HG02970 (cell line): ENCODE measurements around the gene TASP1.
"Not testable (repeated sequence)": the region's sequence is repeated elsewhere in the genome, so short reads cannot be mapped to it uniquely, and the experiment has no call there.

Experiments used
- ATAC-seq: cut with Tn5 transposase; IDR thresholded peaks from one replicate; pipeline ENCODE4 v1.9.1; 2021; ENCODE audit warnings: mild to moderate bottlenecking, moderate library complexity, moderate number of reproducible peaks; ENCODE audit not compliant: unreplicated experiment, low FRiP score

Gene TASP1

DNA sequence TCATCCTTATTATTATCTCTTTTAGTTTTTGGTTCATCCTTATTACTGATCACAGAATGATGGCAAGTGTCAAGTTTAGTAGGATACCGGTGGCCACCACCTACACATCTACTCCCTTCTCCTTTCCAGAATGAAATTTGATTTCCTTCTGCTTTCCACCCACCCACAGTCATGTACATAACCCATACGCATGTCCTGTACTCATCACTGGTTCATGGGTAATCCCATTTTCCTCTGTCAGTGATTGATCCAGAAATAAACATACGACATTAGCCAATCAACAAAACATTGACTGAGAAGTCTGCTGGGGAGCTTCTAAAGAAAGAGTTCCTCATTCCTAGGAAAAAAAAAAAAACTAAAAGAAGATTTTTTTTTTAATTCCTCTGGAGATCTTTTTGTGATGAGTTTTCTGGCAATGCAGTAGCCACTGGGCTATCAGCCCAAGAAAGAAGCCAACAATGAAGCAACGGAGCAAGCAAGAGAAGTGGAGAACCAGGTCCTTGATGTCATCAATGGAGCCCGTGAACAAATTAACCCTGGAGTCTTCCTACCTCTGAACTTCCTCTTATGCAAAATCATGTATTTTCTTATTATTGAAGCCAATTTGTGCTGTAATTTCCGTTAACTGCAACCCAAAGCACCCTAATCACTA lies 127.8 kb downstream of the TASP1 start:
- no peak for ATAC-seq

GRCh38 chr20:13507646-13508045 lies 131.1 kb downstream of the TASP1 start:
- no peak for ATAC-seq

- ATAC-seq = no peak
Observed at GRCh38 chr20:13501500-13501899, 137.2 kb downstream of the TASP1 start.

DNA sequence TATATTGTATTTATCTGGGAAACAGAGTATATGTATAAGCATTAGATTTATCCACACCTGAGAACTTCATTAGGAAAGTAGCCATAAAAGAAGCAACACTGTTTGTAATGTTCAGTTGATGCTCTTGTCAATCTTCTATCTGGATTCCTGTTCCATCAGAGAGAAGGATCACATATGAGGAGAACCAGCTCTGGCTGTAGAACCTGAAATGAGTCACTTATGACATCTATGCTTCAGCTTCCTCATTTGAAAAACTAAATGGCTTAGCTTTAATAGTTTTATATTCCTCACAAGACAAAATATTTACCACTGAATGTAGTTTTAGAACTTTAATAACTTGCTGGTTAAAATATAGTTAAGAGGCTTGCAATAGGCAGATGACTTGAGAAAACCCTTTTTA lies 144.7 kb downstream of the TASP1 start:
- no peak for ATAC-seq

DNA sequence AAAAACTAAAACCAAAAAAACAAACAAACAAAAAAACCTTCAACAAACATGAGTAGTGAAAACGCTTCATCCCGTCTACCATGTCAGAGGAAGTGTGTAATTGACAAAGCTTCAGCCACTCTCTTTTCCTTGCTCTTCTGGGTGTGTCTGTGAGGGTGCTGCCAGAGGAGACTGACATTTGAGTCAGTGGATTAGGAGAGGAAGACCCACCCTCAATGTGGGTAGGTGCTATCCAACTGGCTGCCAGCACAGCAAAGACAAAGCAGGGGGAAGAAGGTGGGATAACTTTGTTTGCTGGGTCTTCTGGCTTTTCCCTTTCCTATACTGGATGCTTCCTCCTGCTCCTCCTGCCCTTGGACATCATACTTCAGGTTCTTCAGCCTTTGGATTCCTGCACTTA lies 145.6 kb downstream of the TASP1 start:
- ATAC-seq = no peak

- ATAC-seq = no peak
Observed at GRCh38 chr20:13492001-13492481, 146.7 kb downstream of the TASP1 start.

DNA sequence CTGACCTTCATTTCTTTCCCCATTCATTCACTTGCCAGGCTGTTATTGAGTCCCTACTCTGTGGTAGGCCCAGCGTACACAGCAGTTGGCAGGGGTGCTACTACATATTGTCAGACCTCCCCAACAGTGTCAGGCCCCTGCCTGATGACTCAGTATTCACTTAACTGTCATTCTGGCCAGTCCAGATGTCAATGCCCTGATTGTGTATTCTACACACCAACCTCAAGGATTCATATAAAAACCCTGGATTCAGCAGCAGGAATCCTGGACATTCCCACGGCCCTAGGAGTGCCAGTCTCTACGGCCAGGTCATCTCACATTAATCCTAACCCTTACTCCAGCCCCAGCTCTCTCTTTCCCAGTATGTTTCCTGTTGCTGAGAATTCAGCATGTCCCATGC lies 151.5 kb downstream of the TASP1 start:
- no peak for ATAC-seq

DNA sequence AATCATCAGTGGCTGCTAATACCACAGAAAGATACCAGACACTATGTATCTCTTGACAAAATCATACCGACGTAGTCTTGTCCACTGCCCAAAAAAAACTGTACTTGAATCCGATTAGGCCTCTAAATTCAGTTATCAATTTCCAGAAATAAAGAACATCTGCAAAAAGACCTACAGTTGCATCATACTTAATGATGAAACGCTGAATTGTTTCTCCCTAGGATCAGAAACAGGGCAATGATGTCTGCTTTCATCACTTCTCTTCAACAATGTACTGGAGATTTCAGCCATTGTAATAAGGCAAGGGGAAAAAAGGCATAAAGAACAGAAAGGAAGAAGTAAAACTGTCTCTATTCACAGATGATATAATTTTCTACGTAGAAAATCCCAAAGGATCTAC lies 152.0 kb downstream of the TASP1 start:
- no peak for ATAC-seq

GRCh38 chr20:13485576-13485975 lies 153.2 kb downstream of the TASP1 start:
- ATAC-seq = no peak

- not testable (repeated sequence) for ATAC-seq
Observed at GRCh38 chr20:13485019-13485418, 153.7 kb downstream of the TASP1 start.

DNA sequence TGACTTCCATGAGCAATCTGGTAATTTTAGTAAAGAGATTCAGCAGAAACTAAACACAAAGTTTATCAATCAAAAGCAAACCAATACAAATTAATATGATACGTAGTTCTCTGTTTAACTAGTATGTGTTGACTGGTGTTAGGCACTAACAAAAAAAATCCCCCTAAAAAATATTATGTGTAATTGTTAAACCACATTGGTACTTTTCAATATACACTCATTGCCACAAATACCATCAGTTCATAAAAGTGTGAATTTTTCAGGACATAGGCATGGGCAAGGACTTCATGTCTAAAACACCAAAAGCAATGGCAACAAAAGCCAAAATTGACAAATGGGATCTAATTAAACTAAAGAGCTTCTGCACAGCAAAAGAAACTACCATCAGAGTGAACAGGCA lies 155.3 kb downstream of the TASP1 start:
- ATAC-seq = not testable (repeated sequence)

- no peak for ATAC-seq
Observed at GRCh38 chr20:13478366-13478765, 160.4 kb downstream of the TASP1 start.

DNA sequence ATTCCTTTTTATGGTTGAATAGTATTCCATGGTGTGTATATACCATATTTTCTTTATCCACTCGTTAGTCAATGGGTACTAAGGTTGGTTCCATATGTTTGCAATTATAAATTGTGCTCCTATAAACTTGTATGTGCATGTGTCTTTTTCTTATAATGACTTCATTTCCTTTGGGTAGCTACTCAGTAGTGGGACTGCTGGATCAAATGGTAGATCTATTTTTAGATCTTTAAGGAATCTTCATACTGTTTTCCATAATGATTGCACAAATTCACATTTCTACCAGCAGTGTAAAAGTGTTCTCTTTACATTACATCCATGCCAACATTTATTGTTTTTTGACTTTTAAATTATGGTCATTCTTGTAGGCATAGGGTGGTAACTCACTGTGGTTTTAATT lies 164.3 kb downstream of the TASP1 start:
- ATAC-seq = no peak

DNA sequence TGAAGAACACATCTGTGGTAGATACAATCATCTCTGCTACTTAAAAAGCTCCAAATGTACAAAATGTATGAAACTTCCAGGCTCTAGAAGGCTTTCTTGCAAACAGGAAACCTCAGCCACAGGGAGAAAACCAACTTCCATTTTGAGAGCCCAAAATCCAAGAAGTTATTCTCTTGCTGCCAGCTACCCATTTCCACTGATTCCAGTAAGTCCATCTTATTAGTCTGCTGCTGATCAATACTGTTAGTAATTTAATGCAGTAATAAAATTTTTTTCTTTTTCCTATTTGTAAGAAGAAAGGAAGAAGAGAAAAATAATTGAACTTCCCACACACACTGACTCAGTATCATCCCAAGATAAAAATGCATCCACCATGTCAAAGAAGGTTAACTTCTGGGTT lies 169.5 kb downstream of the TASP1 start:
- no peak for ATAC-seq

DNA sequence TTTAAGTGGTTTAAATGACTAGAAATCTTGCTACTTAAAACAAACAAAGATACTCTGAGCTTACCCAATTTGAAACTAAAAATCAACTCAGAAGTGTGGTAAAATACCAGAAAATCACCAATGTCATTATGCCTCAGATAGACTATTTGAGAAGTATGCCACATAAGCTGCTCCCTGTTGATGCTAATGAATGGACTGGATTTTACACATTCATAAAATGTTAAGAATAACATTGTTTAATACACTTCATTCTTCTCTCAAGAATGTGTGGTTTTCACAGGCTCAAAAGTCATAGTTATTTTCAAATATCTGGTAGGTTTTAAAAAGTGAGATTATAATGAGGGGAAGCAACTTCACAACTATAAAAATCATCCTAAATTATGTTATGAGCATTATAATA lies 170.6 kb downstream of the TASP1 start:
- ATAC-seq = no peak

DNA sequence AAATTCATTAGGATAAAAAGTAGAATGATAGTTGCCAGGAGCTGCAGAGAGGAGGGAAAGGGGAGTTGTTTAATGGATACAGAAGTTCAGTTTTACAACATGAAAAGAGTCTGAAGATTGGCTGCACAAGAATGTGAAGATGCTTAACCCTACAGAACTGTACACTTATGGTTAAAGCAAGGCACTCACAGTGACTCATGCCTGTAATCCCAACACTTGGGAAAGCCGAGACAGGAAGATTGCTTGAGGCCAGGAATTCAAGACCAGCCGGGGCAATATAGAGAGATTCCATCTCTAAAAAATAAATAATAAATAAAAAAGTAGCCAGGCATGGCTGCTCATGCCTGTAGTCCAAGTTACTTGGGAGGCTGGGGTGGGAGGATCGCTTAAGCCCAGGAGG lies 174.0 kb downstream of the TASP1 start:
- ATAC-seq = no peak

DNA sequence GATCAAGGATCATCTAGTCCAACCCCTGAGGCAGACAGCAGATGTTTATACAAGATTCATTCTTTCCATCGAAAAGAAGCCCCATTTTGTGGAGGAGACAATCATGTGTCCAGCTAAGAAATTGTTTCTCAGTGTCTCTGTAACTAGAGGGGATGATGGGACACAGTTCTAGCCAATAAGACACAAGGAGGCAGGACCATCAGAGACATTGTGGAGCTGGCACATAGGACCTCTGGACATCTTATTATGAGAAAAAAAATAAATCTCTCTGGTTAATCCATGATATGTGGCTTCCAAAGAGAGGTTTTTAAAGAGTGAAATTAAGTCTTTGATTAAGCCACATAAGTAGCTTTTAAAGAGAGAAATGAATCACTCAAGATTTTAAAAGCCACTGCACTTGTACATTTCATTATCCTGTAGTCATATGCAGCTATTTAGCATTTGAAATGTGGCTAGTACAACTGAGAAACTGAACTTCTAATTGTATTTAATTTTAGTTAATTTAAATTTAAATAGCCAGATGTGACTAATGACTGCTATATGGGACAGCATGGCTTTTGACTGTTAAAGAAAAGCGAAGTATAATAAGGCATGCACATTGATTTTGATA lies 176.8 kb downstream of the TASP1 start:
- no peak for ATAC-seq

GRCh38 chr20:13458860-13459451 lies 179.8 kb downstream of the TASP1 start:
- peak; percentile 68 for ATAC-seq

DNA sequence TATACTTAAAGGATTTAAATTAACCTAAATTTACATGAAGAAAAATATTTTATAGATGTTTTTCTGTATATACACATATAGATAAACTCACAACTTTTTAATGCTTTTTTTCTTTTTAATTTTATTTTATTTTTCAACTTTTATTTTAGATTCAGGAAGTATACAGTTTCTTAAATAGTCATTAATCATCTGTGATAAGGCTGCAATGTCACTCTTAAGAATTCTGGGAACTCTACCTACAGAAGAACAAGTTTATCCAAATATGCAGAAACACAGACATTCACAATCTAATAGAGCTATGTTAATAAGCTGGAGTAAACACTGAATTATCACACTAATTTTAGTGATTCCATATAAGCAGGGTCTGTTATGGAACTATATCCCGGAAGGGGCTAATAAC lies 181.2 kb downstream of the TASP1 start:
- no peak for ATAC-seq

- no peak for ATAC-seq
Observed at GRCh38 chr20:13455713-13456112, 183.0 kb downstream of the TASP1 start.

DNA sequence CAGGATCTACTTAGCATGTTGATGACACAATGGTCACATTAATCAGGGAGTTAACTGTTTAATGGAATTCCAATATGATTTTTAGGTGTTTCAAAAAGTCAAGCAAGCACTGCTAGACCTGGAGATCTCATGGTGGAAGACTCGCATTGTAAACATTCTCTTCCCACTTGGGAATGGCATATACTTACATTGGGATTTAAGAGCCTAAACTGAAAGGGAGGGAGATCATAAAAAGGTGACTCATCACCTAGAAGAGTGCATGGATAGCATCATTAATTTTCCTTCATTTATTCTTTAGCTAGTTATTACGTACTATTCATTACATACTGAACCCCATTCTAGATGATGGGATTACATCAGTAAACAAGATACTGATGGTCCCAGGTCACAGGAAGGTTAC lies 185.4 kb downstream of the TASP1 start:
- ATAC-seq = no peak
